Liver (tissue), 9 donors: Measurements from ENCODE around the gene BTK. TPM values are rescaled to one million over a fixed set of nuclear protein-coding genes. Genes with fewer than 3 reads are reported as not detected.

ENCODE experiments used
- DNase-seq: peaks from one replicate; pipeline ENCODE4 v3.0.0-alpha.2; 2017; ENCODE audit warnings: low spot score
- H3K27ac ChIP-seq, 2 donors: one replicate each; pipeline ENCODE4 v1.7.0; 2013; ENCODE audit warnings: inconsistent platforms in 2 of 2, low read length in 2 of 2, control low read depth in 1 of 2, low read depth in 1 of 2, mild to moderate bottlenecking in 1 of 2
- H3K27me3 ChIP-seq, 4 donors: one replicate each; pipeline versions ENCODE4 v1.6.1 to v1.7.0; 2013; ENCODE audit warnings: low read length in 3 of 4, inconsistent platforms in 1 of 4, mild to moderate bottlenecking in 1 of 4, moderate library complexity in 1 of 4; ENCODE audit not compliant: control insufficient read depth in 4 of 4, insufficient read depth in 4 of 4
- H3K36me3 ChIP-seq, 4 donors: one replicate each; pipeline versions ENCODE4 v1.6.1 to v1.7.0; 2013; ENCODE audit warnings: low read length in 3 of 4, mild to moderate bottlenecking in 3 of 4, low read depth in 1 of 4, moderate library complexity in 1 of 4; ENCODE audit not compliant: control insufficient read depth in 4 of 4, insufficient read depth in 3 of 4
- H3K4me1 ChIP-seq, 4 donors: one replicate each; pipeline versions ENCODE4 v1.6.1 to v1.7.0; 2013; ENCODE audit warnings: low read length in 3 of 4, mild to moderate bottlenecking in 3 of 4, moderate library complexity in 1 of 4; ENCODE audit not compliant: control insufficient read depth in 4 of 4, insufficient read depth in 4 of 4
- H3K4me3 ChIP-seq, 3 donors: one replicate each; pipeline versions ENCODE4 v1.6.1 to v1.7.0; 2013; ENCODE audit warnings: low read length in 3 of 3, control low read depth in 1 of 3, low read depth in 1 of 3, mild to moderate bottlenecking in 1 of 3
- H3K9ac ChIP-seq, 2 donors: one replicate each; pipeline ENCODE4 v1.7.0; 2013; ENCODE audit warnings: low read length in 2 of 2, mild to moderate bottlenecking in 2 of 2, moderate library complexity in 2 of 2, control low read depth in 1 of 2, low read depth in 1 of 2
- H3K9me3 ChIP-seq, 4 donors: one replicate each; pipeline versions ENCODE4 v1.6.1 to v1.7.0; 2013; ENCODE audit warnings: low read length in 3 of 4; ENCODE audit not compliant: control insufficient read depth in 4 of 4
- ATF3 ChIP-seq: IDR thresholded peaks from 2 replicates; pipeline ENCODE4 v1.6.1; 2016; ENCODE audit warnings: antibody characterized with exemption
- CTCF ChIP-seq: fragments of 150-350 bp; IDR thresholded peaks from 2 replicates; pipeline ENCODE4 v1.5.1; 2017; ENCODE audit warnings: improper control_type of control experiment, low read depth, low read length; ENCODE audit not compliant: missing input control
- EGR1 ChIP-seq, 2 donors: IDR thresholded peaks; 2 replicates each; pipeline ENCODE4 v1.6.1; 2016 to 2018; ENCODE audit warnings: antibody characterized with exemption in 2 of 2, low read depth in 2 of 2
- FOXA2 ChIP-seq: IDR thresholded peaks from 2 replicates; pipeline ENCODE4 v1.6.1; 2016; ENCODE audit warnings: antibody characterized with exemption
- GABPA ChIP-seq, 2 donors: IDR thresholded peaks in 1 of 2; conservative IDR thresholded peaks in 1 of 2; 2 replicates each; pipeline ENCODE4 v1.6.1; 2016; ENCODE audit warnings: antibody characterized with exemption in 2 of 2, mild to moderate bottlenecking in 1 of 2, moderate library complexity in 1 of 2
- HNF4A ChIP-seq, 2 donors: conservative IDR thresholded peaks; 2 replicates each; pipeline ENCODE4 v1.6.1; 2016; ENCODE audit warnings: antibody characterized with exemption in 2 of 2, mild to moderate bottlenecking in 2 of 2
- HNF4G ChIP-seq: IDR thresholded peaks from 2 replicates; pipeline ENCODE4 v1.6.1; 2016; ENCODE audit warnings: antibody characterized with exemption
- JUND ChIP-seq, 2 donors: IDR thresholded peaks; 2 replicates each; pipeline ENCODE4 v1.6.1; 2016; ENCODE audit warnings: antibody characterized with exemption in 2 of 2
- MAX ChIP-seq: IDR thresholded peaks from 2 replicates; pipeline ENCODE4 v1.6.1; 2016; ENCODE audit warnings: antibody characterized with exemption
- NR2F2 ChIP-seq: IDR thresholded peaks from 2 replicates; pipeline ENCODE4 v1.6.1; 2016; ENCODE audit warnings: antibody characterized with exemption
- RAD21 ChIP-seq, 2 donors: IDR thresholded peaks; 2 replicates each; pipeline ENCODE4 v1.6.1; 2016; ENCODE audit warnings: antibody characterized with exemption in 2 of 2, mild to moderate bottlenecking in 2 of 2
- REST ChIP-seq: IDR thresholded peaks from 2 replicates; pipeline ENCODE4 v1.6.1; 2016; ENCODE audit warnings: antibody characterized with exemption, mild to moderate bottlenecking
- RXRA ChIP-seq, 2 donors: IDR thresholded peaks; 2 replicates each; pipeline ENCODE4 v1.6.1; 2017 to 2018; ENCODE audit warnings: antibody characterized with exemption in 2 of 2, mild to moderate bottlenecking in 1 of 2
- SP1 ChIP-seq: IDR thresholded peaks from 2 replicates; pipeline ENCODE4 v1.6.1; 2018; ENCODE audit warnings: antibody characterized with exemption, mild to moderate bottlenecking
- TAF1 ChIP-seq: conservative IDR thresholded peaks from 2 replicates; pipeline ENCODE4 v1.6.1; 2016; ENCODE audit warnings: antibody characterized with exemption, mild to moderate bottlenecking
- YY1 ChIP-seq: IDR thresholded peaks from 2 replicates; pipeline ENCODE4 v1.6.1; 2016; ENCODE audit warnings: antibody characterized with exemption, mild to moderate bottlenecking
- ZBTB33 ChIP-seq: IDR thresholded peaks from 2 replicates; pipeline ENCODE4 v1.6.1; 2016; ENCODE audit warnings: antibody characterized with exemption
- WGBS: extraction: QIAGEN DNeasy Blood & Tissue Kit; methylation state at CpG from one replicate; pipeline ENCODE4 v1.1.7; 2013; 5-methylcytosine and 5-hydroxymethylcytosine counted together
- polyA plus RNA-seq, 2 donors: library from polyadenylated mRNA; stranded (reverse) in 1 of 2; unstranded in 1 of 2; fragments of 200-250 nt in 1 of 2; fragments of >200 nt in 1 of 2; fragmentation: Nextera tagmentation in 1 of 2; extraction: Ambion mirVana in 1 of 2; gene quantifications; one replicate each; pipeline versions ENCODE4 v1.2.1 to v1.2.3, GENCODE V29; 2013 to 2015
- total RNA-seq, 2 donors: library from RNA; depleted of rRNA; stranded (reverse); fragments of >200 nt; gene quantifications; one replicate each; pipeline ENCODE4 v1.2.3, GENCODE V29; 2014
- donor health status: healthy.
- donor health status: healthy.
- donor health status: healthy.
- donor health status: healthy.
- donor health status: healthy.

The BTK gene
- total and polyA plus RNA-seq, 4 donors = 0.99 to 22.6 (median 2.3) TPM

GRCh38 chrX:101348452-101349192 lies 37.4 kb downstream of the BTK start, which contains the start of gene TIMM8A:
TIMM8A (minus strand) TSS chrX:101348742; CDS start chrX:101348664, 78 bp downstream.
- DNase-seq = peak; percentile 76
- peaks cover 0 to 1% (median 0%) of the 10 kb centered on the region in 4 donors for H3K36me3 ChIP-seq
- H3K27ac ChIP-seq = peak within 1 kb of the TSS; percentile 64 to 88
- H3K9me3 ChIP-seq = no peaks in the 10 kb centered on the region
- peak within 1 kb of the TSS; percentile 80 to 82 (median 82) for H3K4me3 ChIP-seq
- H3K27me3 ChIP-seq = no peaks in the 10 kb centered on the region
- peak within 1 kb of the TSS; percentile 55 to 58 for H3K9ac ChIP-seq
- WGBS = under 1% methylated on average over 55 of the region's 55 CpGs
- peaks cover 2 to 9% (median 4%) of the 10 kb centered on the region in 4 donors for H3K4me1 ChIP-seq
- no peak for TF ChIP-seq TAF1
- peak; percentile 8 for TF ChIP-seq SP1
- TF ChIP-seq MAX = peak; percentile 31
- no peak for TF ChIP-seq EGR1 (IDR thresholded peaks at IDR 0.05; ENCODE audit: low read depth in 2 of 2)
- TF ChIP-seq GABPA (IDR thresholded peaks at IDR 0.05 in 1 of 2, conservative IDR thresholded peaks at IDR 0.05 in 1 of 2) = peak; percentile 43 to 88
- TF ChIP-seq REST = no peak
- TF ChIP-seq FOXA2 = no peak
- no peak for TF ChIP-seq JUND (IDR thresholded peaks at IDR 0.05)
- TF ChIP-seq HNF4G = no peak
- no peak for TF ChIP-seq RAD21 (IDR thresholded peaks at IDR 0.05)

- Histone ChIP-seq H3K9me3 (no peaks in the 10 kb centered on the region), H3K27me3 (no peaks in the 10 kb centered on the region), H3K4me1 (peaks cover 2 to 9% (median 4%) of the 10 kb centered on the region in 4 donors), H3K36me3 (peaks cover 0 to 2% (median 0%) of the 10 kb centered on the region in 4 donors), H3K9ac (peak overlapping the region; percentile 55 to 58), H3K4me3 (peak overlapping the region; percentile 80 to 82 (median 82)), H3K27ac (peak overlapping the region; percentile 64 to 88)
- DNase-seq = peak; percentile 34
- under 1% methylated on average over 14 of the region's 14 CpGs for WGBS
- TF ChIP-seq GABPA (IDR thresholded peaks at IDR 0.05 in 1 of 2, conservative IDR thresholded peaks at IDR 0.05 in 1 of 2) (no peak), ATF3 (no peak), HNF4G (no peak), TAF1 (no peak), EGR1 (IDR thresholded peaks at IDR 0.05; ENCODE audit: low read depth in 2 of 2) (no peak), RXRA (IDR thresholded peaks at IDR 0.05) (peak in 1 of 2 donors; percentile 24), REST (no peak), JUND (IDR thresholded peaks at IDR 0.05) (no peak), MAX (no peak), NR2F2 (no peak), FOXA2 (no peak), YY1 (no peak), CTCF (no peak), HNF4A (conservative IDR thresholded peaks at IDR 0.05) (peak; percentile 78 to 83), SP1 (peak; percentile 30), ZBTB33 (no peak), RAD21 (IDR thresholded peaks at IDR 0.05) (no peak)
These were observed 38.0 kb downstream of the BTK start for GRCh38 chrX:101347859-101348451.
